GM10266 (cell line): ENCODE results near the gene SYTL3.

Source experiments
- DNase-seq: peaks from one replicate; pipeline ENCODE4 v3.0.0; 2012; ENCODE audit errors: extremely low spot score
- CTCF ChIP-seq: IDR thresholded peaks from 2 replicates; pipeline ENCODE4 v1.5.1; 2012; ENCODE audit warnings: mild to moderate bottlenecking, low read depth; ENCODE audit not compliant: control insufficient read depth, insufficient read depth; ENCODE audit errors: missing control alignments

SYTL3 gene

DNA sequence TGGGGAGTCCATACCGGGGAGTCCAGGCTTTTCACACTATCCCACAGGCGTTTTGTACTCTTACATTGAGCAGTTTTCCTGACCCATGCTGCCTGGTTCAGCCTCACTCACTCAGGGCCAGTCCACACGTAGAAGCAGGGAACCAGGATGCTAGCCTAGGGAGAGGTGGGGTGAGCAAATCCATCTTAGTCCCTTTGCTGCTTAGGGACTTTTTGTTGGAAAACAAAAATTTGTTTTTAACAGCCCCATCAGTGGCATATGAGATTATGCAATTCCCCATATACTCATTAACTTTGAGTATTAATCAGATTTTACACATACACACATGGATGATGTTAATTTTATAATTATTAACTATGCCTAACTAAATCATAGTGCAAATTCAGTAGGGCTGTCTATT is 85.2 kb downstream of the SYTL3 start:
- no peak for TF ChIP-seq CTCF

GRCh38 chr6:158737082-158737709 is 87.3 kb downstream of the SYTL3 start:
- DNase-seq = no peak
- no peak for TF ChIP-seq CTCF

More for the DNA sequence above, 85.2 kb downstream of the SYTL3 start:
- DNase-seq = no peak

GRCh38 chr6:158737710-158738615 is 88.1 kb downstream of the SYTL3 start:
- no peak for TF ChIP-seq CTCF
- no peak for DNase-seq

GRCh38 chr6:158739673-158740072 is 89.8 kb downstream of the SYTL3 start:
- no peak for TF ChIP-seq CTCF
- DNase-seq = no peak

DNA sequence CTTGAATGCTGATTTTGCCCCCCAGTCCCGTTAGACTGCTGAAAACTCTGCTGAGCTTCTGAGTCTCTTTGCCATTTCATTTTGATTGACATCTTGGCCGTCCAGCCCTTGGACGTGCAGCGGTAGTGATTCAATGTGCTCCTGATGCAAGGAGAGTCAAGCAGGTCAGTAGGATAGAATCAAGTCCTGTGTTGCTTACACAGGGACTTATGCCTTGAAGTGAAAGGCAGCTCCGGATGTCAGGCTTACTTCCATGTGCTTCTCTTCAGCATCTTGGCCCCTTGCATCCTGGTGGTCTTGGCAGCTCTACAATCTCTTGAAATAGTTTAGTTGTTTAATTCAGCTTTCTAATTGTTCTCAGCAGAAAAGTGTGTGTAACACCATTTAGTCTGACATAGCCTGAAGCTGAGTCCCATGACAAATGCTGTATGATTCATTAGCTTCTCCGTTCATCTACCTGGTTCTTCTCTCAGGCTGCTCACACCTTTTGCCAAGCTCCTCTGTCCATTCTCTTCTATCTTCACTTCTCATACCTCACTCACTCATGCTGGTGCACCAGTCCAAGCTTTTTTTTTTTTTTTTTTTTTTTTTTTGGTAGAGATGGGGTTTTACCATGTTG is 93.3 kb downstream of the SYTL3 start:
- DNase-seq = no peak
- no peak for TF ChIP-seq CTCF

GRCh38 chr6:158744986-158745430 is 95.2 kb downstream of the SYTL3 start:
- no peak for DNase-seq
- TF ChIP-seq CTCF = no peak
